Upper lobe of left lung (tissue), 4 donors: ENCODE results near the gene EGFR.

Source experiments
- EP300 ChIP-seq, 4 donors: sonication (generic); formaldehyde crosslinking; IDR thresholded peaks; one replicate each; pipeline ENCODE4 v1.5.1; 2017; ENCODE audit warnings: antibody characterized with exemption in 4 of 4, control low read depth in 2 of 4
- TF ChIP-seq, protein P1 (sequence below), 6 experiments: fragments of 450-650 bp in 4 of 6; fragments of 200-600 bp in 2 of 6; sonication (generic) in 2 of 6; IDR thresholded peaks; one replicate each; pipeline ENCODE4 v1.5.1; 2016 to 2019; ENCODE audit warnings: antibody characterized with exemption in 6 of 6

- TF ChIP-seq, protein P1, sequence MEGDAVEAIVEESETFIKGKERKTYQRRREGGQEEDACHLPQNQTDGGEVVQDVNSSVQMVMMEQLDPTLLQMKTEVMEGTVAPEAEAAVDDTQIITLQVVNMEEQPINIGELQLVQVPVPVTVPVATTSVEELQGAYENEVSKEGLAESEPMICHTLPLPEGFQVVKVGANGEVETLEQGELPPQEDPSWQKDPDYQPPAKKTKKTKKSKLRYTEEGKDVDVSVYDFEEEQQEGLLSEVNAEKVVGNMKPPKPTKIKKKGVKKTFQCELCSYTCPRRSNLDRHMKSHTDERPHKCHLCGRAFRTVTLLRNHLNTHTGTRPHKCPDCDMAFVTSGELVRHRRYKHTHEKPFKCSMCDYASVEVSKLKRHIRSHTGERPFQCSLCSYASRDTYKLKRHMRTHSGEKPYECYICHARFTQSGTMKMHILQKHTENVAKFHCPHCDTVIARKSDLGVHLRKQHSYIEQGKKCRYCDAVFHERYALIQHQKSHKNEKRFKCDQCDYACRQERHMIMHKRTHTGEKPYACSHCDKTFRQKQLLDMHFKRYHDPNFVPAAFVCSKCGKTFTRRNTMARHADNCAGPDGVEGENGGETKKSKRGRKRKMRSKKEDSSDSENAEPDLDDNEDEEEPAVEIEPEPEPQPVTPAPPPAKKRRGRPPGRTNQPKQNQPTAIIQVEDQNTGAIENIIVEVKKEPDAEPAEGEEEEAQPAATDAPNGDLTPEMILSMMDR (IDR thresholded peaks at IDR 0.05): no peak
- TF ChIP-seq EP300 (IDR thresholded peaks at IDR 0.05): no peak
These were observed 103.4 kb downstream of the EGFR start for GRCh38 chr7:55122263-55122662.
